Hypothalamus (tissue), 51 donors: ENCODE results near the gene GJA4.
"Not testable (repeated sequence)": the region's sequence is repeated elsewhere in the genome, so short reads cannot be mapped to it uniquely, and the experiment has no call there.

Source experiments
- DNase-seq, 51 donors: peaks; one replicate each; lab custom pipeline; 2025; lab: John Stamatoyannopoulos, UW

The GJA4 gene

DNA sequence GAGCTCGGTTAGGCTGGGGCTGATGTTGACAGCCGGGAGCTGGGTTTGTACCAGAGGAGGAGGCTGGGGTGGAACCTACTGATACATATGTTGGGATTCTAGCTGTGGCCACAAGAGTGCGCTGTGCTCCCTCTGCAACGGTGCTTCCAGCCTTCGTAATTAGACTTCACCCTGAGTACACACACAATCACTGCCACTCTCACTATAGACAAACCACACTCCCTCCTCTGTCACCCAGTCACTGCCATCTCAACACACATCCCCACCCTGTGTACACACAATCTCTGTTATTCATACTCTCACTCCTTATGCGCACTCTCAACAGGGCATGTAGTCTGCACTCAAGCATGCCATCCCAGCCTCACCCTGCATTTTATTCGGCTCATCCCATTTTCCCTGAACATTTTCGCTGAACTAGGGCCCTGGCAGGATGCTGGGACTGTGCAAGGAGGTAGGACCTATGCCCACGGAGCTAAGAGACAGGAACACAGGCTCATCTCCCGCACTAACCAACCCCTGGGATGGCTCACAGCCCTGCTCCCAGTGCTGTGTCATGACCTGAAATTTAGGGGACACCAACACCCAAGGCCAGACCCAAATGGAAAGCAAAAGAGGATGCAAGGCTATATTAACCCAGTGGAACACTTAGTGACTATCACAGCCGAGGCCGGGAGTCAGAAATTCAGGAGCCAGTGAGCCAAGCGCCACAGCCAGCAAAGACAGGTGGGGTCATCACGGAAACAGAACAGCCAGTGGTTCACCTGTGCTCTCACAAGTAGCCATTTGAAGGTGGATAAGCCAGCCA lies 6.1 kb upstream of the GJA4 start:
- peak in 45 of 51 donors; percentile 8 to 86 (median 48) for DNase-seq

DNA sequence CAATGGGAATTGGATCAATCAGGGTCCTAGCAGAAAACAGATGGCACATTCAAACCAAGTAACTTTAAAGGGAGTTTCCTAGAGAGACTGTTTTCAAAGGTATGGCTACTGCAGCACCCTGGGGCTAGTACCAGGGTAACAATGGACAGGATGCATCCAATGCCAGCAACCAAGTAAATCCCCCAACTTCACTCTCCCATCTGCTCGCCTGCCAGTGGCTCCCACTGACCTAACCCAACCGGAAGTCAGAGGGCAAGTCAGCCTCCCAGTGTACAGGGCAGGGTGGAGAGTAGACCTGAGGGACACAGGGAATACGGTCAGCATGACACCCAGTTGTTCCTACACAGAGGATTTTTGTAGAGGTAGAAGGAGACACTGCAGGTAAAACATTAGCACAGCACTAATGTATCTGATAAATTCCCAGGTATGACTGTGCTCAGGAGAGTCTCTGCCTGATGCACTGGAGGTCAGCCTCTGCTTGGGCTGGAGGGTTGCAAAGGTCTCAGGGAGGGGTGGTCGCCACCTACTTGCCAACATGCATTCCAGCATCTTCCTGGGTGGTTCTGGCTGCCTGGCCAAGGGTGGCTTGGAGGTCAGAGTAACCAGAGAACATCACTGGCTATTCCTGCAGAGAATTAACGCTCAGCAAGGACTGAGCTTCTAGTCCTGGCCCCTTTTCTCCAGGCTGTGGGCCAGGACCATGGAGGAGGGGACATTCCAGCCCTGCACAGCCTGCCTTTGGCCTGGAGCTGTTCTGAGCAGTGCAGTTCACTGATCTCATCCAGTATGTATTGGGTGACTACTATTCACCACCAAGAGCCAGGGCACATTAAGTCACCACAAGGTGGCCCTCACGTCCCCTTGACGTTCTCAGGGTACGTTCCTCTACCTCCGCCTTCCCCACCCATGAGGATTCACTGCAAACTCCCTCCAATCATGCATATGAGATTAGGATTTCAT lies 5.1 kb upstream of the GJA4 start:
- peak in 1 of 51 donors; percentile 13 for DNase-seq

GRCh38 chr1:34790985-34791384 lies 1.8 kb upstream of the GJA4 start:
- DNase-seq: no peak

- DNase-seq: no peak
Observed at GRCh38 chr1:34792424-34792823, 375 bp upstream of the GJA4 start.

- no peak for DNase-seq
Observed at GRCh38 chr1:34794001-34794789, 1.4 kb downstream of the GJA4 start.

GRCh38 chr1:34794790-34795180 lies 2.0 kb downstream of the GJA4 start:
- DNase-seq: no peak

DNA sequence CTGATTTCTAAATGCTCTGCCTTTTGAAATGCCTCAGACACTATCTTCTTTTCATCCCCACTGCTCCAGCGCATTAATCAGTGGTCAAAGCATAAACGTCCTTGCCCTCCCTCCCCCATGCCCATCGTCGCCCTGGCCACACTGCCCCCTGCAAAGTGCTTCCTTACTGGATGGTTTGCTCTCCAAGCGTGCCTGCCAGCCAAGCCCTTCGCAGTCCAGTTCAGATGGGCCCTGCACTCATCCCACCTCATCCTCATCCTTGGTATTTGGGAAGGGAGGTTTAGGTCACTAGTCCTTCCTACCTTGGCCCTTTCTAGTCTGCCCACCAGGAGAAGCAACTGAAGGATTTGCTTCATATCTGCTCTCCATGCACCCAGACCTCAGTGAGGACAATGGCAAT lies 3.1 kb downstream of the GJA4 start:
- no peak for DNase-seq

DNA sequence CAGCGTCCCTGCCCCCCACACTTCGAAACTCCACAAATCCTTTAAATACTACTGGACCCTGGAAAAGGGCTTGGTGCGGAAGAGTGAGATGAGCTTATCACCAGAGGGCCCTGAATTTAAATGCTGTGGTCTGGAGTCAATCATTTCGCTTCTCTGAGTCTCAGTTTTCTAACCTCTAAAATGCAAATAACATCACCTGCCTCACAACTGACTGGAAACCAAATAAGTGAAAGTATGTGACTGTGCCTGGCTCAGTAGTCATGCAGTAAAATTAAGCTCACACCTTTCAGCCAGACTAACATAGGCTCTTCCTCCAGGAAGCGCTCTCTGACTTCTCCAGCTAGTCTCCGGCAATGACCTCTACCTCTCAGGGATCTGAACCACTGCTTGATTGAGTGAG lies 4.2 kb downstream of the GJA4 start:
- no peak for DNase-seq

DNA sequence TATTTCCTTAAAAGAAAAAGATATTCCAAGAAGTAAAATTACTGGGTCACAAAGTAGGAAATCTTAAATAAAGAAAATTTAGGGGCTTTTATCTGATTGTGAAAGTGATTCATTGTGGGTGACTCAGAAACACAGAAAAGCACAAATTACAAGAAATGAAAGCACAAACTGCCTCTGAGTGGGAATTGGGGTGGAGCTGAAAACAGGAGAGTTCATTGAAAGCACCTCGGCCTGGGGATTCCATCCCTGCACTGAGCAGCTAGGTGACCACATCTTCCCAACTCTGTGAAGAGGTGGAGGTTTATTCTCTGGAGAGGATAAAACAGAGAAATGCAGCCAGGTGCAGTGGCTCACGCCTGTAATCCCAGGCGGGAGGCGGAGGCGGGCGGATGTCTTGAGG lies 7.4 kb downstream of the GJA4 start:
- DNase-seq: no peak

- no peak for DNase-seq
Observed at GRCh38 chr1:34803770-34804169, 11.0 kb downstream of the GJA4 start.

DNA sequence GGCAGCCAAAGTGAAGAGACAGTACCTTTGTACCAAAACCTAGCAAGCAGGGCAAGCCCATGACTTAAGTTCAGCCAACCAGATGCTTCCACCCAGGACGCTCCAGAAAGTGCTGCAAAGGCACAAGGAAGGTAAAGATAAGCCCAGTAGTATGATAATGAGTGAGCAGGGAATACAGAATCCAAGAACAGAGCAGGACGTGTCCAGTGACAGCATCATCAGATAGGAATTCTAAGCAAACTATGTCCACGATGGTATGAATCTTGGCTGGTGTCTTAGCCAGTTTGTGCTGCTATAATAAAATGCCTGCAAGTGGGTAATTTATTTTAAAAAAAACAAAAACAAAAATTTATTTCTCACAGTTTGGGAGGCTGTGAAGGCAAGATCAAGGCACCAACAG lies 13.6 kb downstream of the GJA4 start:
- no peak for DNase-seq

GRCh38 chr1:34808051-34808810 lies 15.4 kb downstream of the GJA4 start:
- DNase-seq: no peak

DNA sequence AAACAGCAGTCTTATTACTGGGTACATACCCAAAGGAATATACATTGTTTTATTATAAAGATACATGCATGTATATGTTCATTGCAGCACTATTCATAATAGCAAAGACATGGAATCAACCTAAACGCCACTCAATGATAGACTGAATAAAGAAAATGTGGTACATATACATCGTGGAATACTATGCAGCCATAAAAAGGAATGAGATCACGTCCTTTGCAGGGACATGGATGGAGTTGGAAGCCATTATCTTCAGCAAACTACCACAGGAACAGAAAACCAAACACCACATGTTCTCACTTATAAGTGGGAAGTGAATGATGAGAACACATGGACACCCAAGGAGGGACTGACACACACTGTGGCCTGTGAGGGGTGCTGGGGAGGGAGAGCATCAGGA lies 18.0 kb downstream of the GJA4 start:
- not testable (repeated sequence) for DNase-seq

- no peak for DNase-seq
Observed at GRCh38 chr1:34816332-34816731, 23.5 kb downstream of the GJA4 start.

GRCh38 chr1:34816778-34817177 lies 24.0 kb downstream of the GJA4 start:
- DNase-seq: no peak

DNA sequence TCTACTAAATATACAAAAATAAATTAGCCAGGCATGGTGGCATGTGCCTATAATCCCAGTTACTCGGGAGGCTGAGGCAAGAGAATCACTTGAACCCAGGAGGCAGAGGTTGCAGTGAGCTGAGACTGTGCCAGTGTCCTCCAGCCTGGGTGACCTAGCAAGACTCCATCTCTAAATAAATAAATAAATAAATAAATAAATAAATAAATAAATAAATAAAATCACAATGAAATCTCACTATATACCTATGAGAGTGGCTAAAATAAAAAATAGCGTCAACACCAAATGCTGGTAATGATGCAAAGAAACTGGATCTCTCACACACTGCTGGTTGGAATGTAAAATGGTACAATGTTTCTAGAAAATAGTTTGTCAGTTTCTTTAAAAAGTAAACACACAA lies 26.1 kb downstream of the GJA4 start:
- DNase-seq: not testable (repeated sequence)

GRCh38 chr1:34822202-34822601 lies 29.4 kb downstream of the GJA4 start:
- no peak for DNase-seq

- DNase-seq: no peak
Observed at GRCh38 chr1:34824817-34825454, 32.1 kb downstream of the GJA4 start.

DNA sequence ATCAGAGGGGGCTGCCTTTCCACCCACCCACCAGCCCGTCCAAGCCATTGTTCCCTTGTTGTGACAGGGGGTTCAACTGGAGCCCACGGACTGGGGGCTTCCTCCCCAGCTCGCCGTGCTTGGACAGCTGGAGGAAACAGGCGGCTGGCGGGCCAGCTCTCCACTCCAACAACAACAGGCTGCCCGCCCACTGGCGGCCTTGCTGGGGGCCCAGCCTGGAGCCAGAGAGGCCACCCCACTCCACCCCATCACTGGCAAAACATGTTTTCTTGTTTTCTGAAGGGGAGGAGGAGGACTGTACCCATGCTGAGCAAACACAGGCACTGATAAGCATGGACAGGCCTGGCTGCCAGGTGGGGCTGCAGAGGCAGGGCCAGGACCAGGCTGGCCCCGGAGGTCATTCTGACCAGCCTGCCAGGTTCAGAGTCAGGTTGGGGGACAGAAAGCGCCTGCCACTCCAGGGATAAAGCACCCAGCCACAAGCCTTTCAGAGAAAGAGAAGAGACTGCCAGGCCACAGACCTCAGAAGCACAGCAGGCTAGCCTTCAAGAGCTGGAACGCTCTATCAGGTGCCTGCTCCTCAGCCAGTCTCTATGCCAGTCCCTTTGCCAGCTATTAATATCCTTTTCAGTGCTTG lies 32.8 kb downstream of the GJA4 start:
- no peak for DNase-seq
